GM20431 (cell line): Measurements from ENCODE around the gene GORASP2.
"Not testable (repeated sequence)": the region's sequence is repeated elsewhere in the genome, so short reads cannot be mapped to it uniquely, and the experiment has no call there.

ENCODE experiments used
- in situ Hi-C: fragments of 300-500 bp; cut with MseI, MboI; formaldehyde crosslinking; loops from one replicate; pipeline ENCODE4 v1.15.0; 2020; ENCODE audit warnings: low sequenced_read_pairs; ENCODE audit not compliant: unreplicated experiment

The GORASP2 gene

GRCh38 chr2:170928824-170929685, at the start of gene GORASP2:
Gene GORASP2, plus strand, starts transcription at chr2:170929253. Its CDS starts 88 bp downstream, at chr2:170929341.
- in situ Hi-C loops, result no loop called here

- in situ Hi-C loops, result no loop called here
These were observed 47.2 kb upstream of the GORASP2 start for GRCh38 chr2:170881840-170882239.

GRCh38 chr2:170882758-170883157, 46.3 kb upstream of the GORASP2 start:
- in situ Hi-C loops, result no loop called here

GRCh38 chr2:170883683-170884082, 45.4 kb upstream of the GORASP2 start:
- in situ Hi-C loops, result no loop called here

- in situ Hi-C loops, result no loop called here
These were observed 43.8 kb upstream of the GORASP2 start for GRCh38 chr2:170885130-170885791.

GRCh38 chr2:170886386-170886785, 42.7 kb upstream of the GORASP2 start:
- in situ Hi-C loops, result no loop called here

- in situ Hi-C loops, result no loop called here
These were observed 41.6 kb upstream of the GORASP2 start for GRCh38 chr2:170887496-170887895.

- in situ Hi-C loops, result no loop called here
These were observed 41.2 kb upstream of the GORASP2 start for GRCh38 chr2:170887896-170888295.

- in situ Hi-C loops, result no loop called here
These were observed 37.2 kb upstream of the GORASP2 start for GRCh38 chr2:170891893-170892292.

GRCh38 chr2:170892391-170892951, 36.6 kb upstream of the GORASP2 start:
- in situ Hi-C loops, result no loop called here

- in situ Hi-C loops, result no loop called here
These were observed 33.9 kb upstream of the GORASP2 start for GRCh38 chr2:170895023-170895757.

GRCh38 chr2:170896622-170897021, 32.4 kb upstream of the GORASP2 start:
- in situ Hi-C loops, result no loop called here

GRCh38 chr2:170897108-170897507, 31.9 kb upstream of the GORASP2 start:
- in situ Hi-C loops, result no loop called here

GRCh38 chr2:170905864-170906263, 23.2 kb upstream of the GORASP2 start:
- in situ Hi-C loops, result no loop called here

GRCh38 chr2:170911314-170911889, 17.7 kb upstream of the GORASP2 start:
- in situ Hi-C loops, result no loop called here

GRCh38 chr2:170914994-170915666, 13.9 kb upstream of the GORASP2 start:
- in situ Hi-C loops, result not testable (repeated sequence)

- in situ Hi-C loops, result no loop called here
These were observed 11.7 kb upstream of the GORASP2 start for GRCh38 chr2:170917219-170917913.

GRCh38 chr2:170917957-170918356, 11.1 kb upstream of the GORASP2 start:
- in situ Hi-C loops, result no loop called here

GRCh38 chr2:170921873-170922272, 7.2 kb upstream of the GORASP2 start:
- in situ Hi-C loops, result not testable (repeated sequence)
